A673 (cell line): ENCODE data around the gene LMNB1. TPM values are rescaled to one million over a fixed set of nuclear protein-coding genes. Genes with fewer than 3 reads are reported as not detected.
"Not testable (repeated sequence)": the region's sequence is repeated elsewhere in the genome, so short reads cannot be mapped to it uniquely, and the experiment has no call there.

Source experiments
- BruUV-seq: library from RNA; stranded (reverse); fragments of 400-500 nt; replicated peaks from 2 replicates; lab custom pipeline; 2021; lab: Mats Ljungman, UMichigan
- CTCF ChIA-PET: fragments of 300-600 bp; sonication (Branson Sonifier 250); formaldehyde crosslinking; loops from one replicate; lab custom pipeline; 2022; ENCODE audit warnings: antibody characterized with exemption; lab: Charles Lee
- POLR2A ChIA-PET: fragments of 300-600 bp; sonication (Branson Sonifier 250); formaldehyde crosslinking; loops from one replicate; lab custom pipeline; 2022; ENCODE audit warnings: antibody characterized with exemption; ENCODE audit not compliant: low non-redundant PET; lab: Charles Lee
- DNase-seq: peaks from one replicate; pipeline ENCODE4 v3.0.0-alpha.2; 2015; ENCODE audit warnings: low spot score
- H3K27ac ChIP-seq: fragments of 200-600 bp; sonication (generic); 2 replicates; pipeline ENCODE4 v1.5.1; 2016; ENCODE audit warnings: mixed run types, low read depth, mild to moderate bottlenecking, mixed read lengths, antibody characterized with exemption, low read length; ENCODE audit not compliant: poor library complexity, severe bottlenecking
- H3K27me3 ChIP-seq: fragments of 200-600 bp; sonication (generic); replicated peaks from 2 replicates; pipeline ENCODE4 v1.6.1; 2017; ENCODE audit warnings: mixed run types, low read depth, mild to moderate bottlenecking, mixed read lengths, antibody characterized with exemption, low read length; ENCODE audit not compliant: insufficient read depth, poor library complexity
- H3K36me3 ChIP-seq: fragments of 200-600 bp; sonication (generic); 2 replicates; pipeline ENCODE4 v1.6.1; 2016; ENCODE audit warnings: mixed run types, mild to moderate bottlenecking, mixed read lengths, antibody characterized with exemption, low read length; ENCODE audit not compliant: insufficient read depth, poor library complexity, severe bottlenecking
- H3K4me1 ChIP-seq: fragments of 200-600 bp; sonication (generic); 2 replicates; pipeline ENCODE4 v1.6.1; 2017; ENCODE audit warnings: mixed run types, mild to moderate bottlenecking, mixed read lengths, antibody characterized with exemption, low read length; ENCODE audit not compliant: insufficient read depth, poor library complexity, severe bottlenecking
- H3K4me3 ChIP-seq: fragments of 200-600 bp; sonication (generic); 2 replicates; pipeline ENCODE4 v1.5.1; 2016; ENCODE audit warnings: low read depth, mixed run types, mild to moderate bottlenecking, mixed read lengths, low read length; ENCODE audit not compliant: poor library complexity, severe bottlenecking
- H3K9me3 ChIP-seq: fragments of 200-600 bp; sonication (generic); 2 replicates; pipeline ENCODE4 v1.6.1; 2016; ENCODE audit warnings: mixed run types, low read depth, mild to moderate bottlenecking, mixed read lengths, antibody characterized with exemption, low read length; ENCODE audit not compliant: poor library complexity, severe bottlenecking
- EZH2 ChIP-seq: fragments of 200-600 bp; sonication (generic); IDR thresholded peaks from 2 replicates; pipeline ENCODE4 v1.6.1; 2017; ENCODE audit warnings: borderline replicate concordance, low read depth, mild to moderate bottlenecking, mixed read lengths, antibody characterized with exemption, low read length; ENCODE audit not compliant: poor library complexity, severe bottlenecking
- intact Hi-C: fragments of 100-400 bp; cut with micrococcal nuclease; formaldehyde crosslinking; loops from one replicate; pipeline ENCODE4 v1.10.0; 2022; ENCODE audit not compliant: unreplicated experiment
- total RNA-seq: library from RNA; stranded (reverse); gene quantifications from 2 replicates; pipeline ENCODE4 v1.2.3, GENCODE V29; 2021
- TF ChIP-seq, protein P1 (sequence below): fragments of 300-800, 200-600 bp; sonication (generic); conservative IDR thresholded peaks from 2 replicates; pipeline ENCODE4 v1.5.1; 2017; ENCODE audit warnings: low read depth, mild to moderate bottlenecking, antibody characterized with exemption, low read length, moderate library complexity, mixed read lengths

LMNB1 gene
- total RNA-seq, 1 experiment from 2014 or later: 267 TPM

DNA sequence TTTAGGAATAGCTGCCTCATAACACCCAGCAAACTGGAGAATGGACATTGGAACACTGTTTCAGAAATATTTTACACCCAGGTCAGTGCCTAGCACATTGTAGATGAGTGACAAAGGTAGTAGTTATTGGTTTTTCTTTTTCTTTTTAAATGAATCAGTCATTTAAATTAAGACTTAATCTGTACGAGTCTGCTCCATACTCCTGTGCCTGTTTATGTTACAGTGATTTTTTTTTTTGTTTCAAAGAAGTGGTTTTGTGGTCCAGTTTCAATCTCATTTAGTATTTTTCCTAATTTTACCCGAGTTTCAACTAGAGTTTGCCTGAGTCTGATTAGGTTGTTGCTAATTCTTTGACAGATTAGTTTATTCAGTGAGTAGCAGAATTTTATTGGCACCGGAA is 16.2 kb downstream of the LMNB1 start:
- intact Hi-C loops: no loop called here
- CTCF ChIA-PET: no interaction called here
- H3K27ac ChIP-seq: peak overlapping the region; percentile 15
- no peak overlapping the region for H3K4me3 ChIP-seq
- H3K9me3 ChIP-seq: no peaks in the 10 kb centered on the region
- H3K36me3 ChIP-seq: peaks cover 3% of the 10 kb centered on the region
- POLR2A ChIA-PET: no interaction called here
- DNase-seq: no peak
- no TSS peak for BruUV-seq
- H3K27me3 ChIP-seq: no peaks in the 10 kb centered on the region
- H3K4me1 ChIP-seq: peaks cover 19% of the 10 kb centered on the region
- TF ChIP-seq, protein P1, sequence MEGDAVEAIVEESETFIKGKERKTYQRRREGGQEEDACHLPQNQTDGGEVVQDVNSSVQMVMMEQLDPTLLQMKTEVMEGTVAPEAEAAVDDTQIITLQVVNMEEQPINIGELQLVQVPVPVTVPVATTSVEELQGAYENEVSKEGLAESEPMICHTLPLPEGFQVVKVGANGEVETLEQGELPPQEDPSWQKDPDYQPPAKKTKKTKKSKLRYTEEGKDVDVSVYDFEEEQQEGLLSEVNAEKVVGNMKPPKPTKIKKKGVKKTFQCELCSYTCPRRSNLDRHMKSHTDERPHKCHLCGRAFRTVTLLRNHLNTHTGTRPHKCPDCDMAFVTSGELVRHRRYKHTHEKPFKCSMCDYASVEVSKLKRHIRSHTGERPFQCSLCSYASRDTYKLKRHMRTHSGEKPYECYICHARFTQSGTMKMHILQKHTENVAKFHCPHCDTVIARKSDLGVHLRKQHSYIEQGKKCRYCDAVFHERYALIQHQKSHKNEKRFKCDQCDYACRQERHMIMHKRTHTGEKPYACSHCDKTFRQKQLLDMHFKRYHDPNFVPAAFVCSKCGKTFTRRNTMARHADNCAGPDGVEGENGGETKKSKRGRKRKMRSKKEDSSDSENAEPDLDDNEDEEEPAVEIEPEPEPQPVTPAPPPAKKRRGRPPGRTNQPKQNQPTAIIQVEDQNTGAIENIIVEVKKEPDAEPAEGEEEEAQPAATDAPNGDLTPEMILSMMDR: no peak
- TF ChIP-seq EZH2: no peak

DNA sequence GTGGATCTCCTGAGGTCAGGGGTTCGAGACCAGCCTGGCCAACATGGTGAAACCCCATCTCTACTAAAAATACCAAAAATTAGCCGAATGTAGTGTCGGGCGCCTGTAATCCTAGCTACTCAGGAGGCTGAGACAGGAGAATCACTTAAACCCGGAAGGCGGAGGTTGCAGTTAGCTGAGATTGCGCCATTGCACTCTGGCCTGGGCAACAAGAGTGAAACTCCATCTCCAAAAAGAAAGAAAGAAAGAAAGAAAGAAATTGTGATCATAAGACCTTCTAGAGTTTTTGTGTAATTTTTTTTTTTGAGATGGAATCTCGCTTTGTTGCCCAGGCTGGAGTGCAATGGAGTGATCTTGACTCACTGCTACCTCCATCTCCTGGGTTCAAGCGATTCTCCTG is 16.7 kb downstream of the LMNB1 start:
- intact Hi-C loops, POLR2A ChIA-PET, BruUV-seq: not testable (repeated sequence)

DNA sequence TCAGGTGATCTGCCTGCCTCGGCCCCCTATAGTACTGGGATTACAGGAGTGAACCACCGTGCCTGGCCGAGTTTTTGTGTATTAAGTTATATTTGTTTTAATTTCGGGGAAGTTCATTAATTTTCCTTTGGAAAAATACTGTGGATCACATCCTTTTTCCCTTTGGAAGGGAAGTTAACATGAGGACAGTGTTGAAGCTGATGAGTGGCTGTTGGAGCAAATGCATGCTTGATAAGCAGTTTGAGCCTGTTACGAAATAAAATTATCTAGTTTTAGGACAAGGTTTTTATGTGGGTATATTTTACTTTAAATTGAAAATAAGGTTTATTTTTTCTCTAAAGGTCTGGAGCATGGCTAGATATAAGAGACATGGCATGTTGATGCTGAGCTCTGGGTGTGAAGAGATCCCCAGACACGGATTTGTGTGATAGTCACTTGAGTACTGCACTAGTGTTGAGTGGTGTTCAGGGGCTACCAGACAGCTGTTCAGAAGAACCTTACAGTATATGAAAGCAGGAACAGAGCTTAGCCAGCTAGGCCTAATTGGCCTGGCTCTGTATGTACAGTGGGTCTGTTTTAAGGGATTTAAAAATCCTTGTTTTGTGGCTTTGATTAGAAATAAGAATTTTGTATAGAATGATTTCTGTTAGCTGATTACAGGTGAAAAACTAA is 17.4 kb downstream of the LMNB1 start:
- no peaks in the 10 kb centered on the region for H3K9me3 ChIP-seq
- H3K36me3 ChIP-seq: peaks cover 3% of the 10 kb centered on the region
- ChIA-PET POLR2A (interaction anchor here (0.6 kb wide), 1 partner anchor 16 kb away, joined by 12 read pairs; no protein-coding TSS in a partner anchor), CTCF (no interaction called here)
- H3K4me3 ChIP-seq: no peak overlapping the region
- intact Hi-C loops: no loop called here
- no peak for DNase-seq
- BruUV-seq: no TSS peak
- peaks cover 19% of the 10 kb centered on the region for H3K4me1 ChIP-seq
- TF ChIP-seq, protein P1: no peak
- no peak for TF ChIP-seq EZH2
- no peaks in the 10 kb centered on the region for H3K27me3 ChIP-seq
- H3K27ac ChIP-seq: peak overlapping the region; percentile 12

More for the DNA sequence above, 16.7 kb downstream of the LMNB1 start:
- H3K4me1 ChIP-seq: peaks cover 19% of the 10 kb centered on the region
- H3K27ac ChIP-seq, CTCF ChIA-PET, H3K9me3 ChIP-seq, H3K4me3 ChIP-seq, H3K36me3 ChIP-seq, H3K27me3 ChIP-seq, DNase-seq: not testable (repeated sequence)

DNA sequence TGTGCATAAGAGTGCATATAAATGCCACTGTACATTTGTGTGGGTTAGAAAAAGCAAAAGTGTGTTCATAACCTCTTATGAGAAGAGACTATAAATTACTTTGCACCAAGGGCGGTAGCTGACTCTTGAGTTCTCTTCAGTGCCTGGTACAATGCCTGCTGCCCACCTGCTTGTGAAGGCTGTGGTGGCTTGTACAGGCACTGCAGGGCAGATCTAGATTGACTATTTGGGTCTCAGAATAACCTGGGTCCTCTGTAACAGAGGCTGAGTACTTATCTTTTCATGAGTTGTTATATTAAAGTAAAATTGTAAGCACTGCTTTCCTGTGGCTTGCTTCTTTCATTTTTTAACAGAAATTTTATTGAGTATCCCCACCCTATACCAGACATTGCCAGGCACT is 22.8 kb downstream of the LMNB1 start:
- Histone ChIP-seq H3K27me3 (no peaks in the 10 kb centered on the region), H3K9me3 (no peaks in the 10 kb centered on the region), H3K36me3 (peaks cover 2% of the 10 kb centered on the region), H3K4me1 (peaks cover 23% of the 10 kb centered on the region), H3K4me3 (no peak overlapping the region), H3K27ac (no peak overlapping the region)
- DNase-seq: no peak
- ChIA-PET POLR2A (no interaction called here), CTCF (no interaction called here)
- no TSS peak for BruUV-seq
- intact Hi-C loops: loop anchor here (5.0 kb wide), 1 partner anchor 137 kb away; no protein-coding TSS in a partner anchor
- TF ChIP-seq, protein P1: no peak
- no peak for TF ChIP-seq EZH2
